Measurements from ENCODE around the gene GPR39.

GPR39 gene

DNA sequence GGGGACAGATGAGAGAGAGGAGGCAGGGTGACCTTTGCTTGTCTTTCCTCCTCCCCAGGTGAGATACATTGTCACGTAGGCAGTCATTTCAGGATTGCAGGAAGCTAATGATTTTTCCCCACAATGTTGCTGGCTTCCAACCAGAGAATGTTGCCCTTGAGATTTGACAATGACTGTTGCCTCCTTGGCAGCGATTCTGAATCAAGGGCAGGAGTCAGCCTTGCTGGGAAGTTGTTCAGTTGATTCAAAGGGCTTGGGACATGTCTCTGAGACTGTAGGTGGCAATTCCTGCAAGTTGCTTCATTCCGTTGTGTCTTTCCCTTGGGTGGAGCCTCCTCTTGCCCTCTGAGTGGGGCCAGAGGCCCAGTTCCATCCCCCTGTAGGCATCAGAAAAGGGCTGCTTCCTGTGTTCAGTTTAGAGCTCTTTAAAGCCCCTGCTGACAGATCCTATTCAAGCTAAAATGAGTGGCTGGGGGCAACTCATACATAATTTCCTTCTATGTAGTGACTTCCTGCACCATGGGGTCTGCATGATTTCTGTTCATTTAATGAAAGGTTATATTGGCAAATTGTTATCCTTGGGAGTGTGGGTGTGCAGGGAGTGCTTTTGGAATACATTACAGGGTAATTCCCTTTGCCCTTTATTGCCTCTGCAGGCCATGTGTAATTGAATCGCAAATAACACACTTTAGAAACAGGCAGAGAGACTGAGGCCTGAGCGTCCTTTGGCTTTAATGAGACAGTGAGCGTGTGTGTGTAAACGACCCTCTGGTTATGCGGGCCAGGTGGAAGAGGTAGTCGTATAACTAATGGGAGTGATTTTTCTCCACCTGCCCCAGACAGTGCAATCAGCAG is 52.4 kb downstream of the GPR39 start:
- H3K9me2 ChIP-seq (replicated peaks; ENCODE audit: insufficient read depth, low read length), result no peaks in the 10 kb centered on the region
- DNase-seq, result no peak
- H3K9ac ChIP-seq (ENCODE audit: low read length), result no peak overlapping the region
- no peaks in the 10 kb centered on the region for H3K36me3 ChIP-seq (replicated peaks; ENCODE audit: insufficient read depth, low read length)
- no peaks in the 10 kb centered on the region for H3F3A ChIP-seq (ENCODE audit: insufficient read depth, low read length)
- no peaks in the 10 kb centered on the region for H3K27me3 ChIP-seq (replicated peaks; ENCODE audit: insufficient read depth, low read length)
- no peak for TF ChIP-seq EZH2phosphoT487 (IDR thresholded peaks at IDR 0.05; ENCODE audit: low read length)
- TF ChIP-seq EZH2 (optimal IDR thresholded peaks at IDR 0.05; ENCODE audit: low read depth, low read length), result no peak
- TF ChIP-seq, protein P1, sequence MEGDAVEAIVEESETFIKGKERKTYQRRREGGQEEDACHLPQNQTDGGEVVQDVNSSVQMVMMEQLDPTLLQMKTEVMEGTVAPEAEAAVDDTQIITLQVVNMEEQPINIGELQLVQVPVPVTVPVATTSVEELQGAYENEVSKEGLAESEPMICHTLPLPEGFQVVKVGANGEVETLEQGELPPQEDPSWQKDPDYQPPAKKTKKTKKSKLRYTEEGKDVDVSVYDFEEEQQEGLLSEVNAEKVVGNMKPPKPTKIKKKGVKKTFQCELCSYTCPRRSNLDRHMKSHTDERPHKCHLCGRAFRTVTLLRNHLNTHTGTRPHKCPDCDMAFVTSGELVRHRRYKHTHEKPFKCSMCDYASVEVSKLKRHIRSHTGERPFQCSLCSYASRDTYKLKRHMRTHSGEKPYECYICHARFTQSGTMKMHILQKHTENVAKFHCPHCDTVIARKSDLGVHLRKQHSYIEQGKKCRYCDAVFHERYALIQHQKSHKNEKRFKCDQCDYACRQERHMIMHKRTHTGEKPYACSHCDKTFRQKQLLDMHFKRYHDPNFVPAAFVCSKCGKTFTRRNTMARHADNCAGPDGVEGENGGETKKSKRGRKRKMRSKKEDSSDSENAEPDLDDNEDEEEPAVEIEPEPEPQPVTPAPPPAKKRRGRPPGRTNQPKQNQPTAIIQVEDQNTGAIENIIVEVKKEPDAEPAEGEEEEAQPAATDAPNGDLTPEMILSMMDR (IDR thresholded peaks at IDR 0.05; ENCODE audit: low read length), result no peak
- no peak overlapping the region for H3K27ac ChIP-seq (ENCODE audit: low read length)
- no peaks in the 10 kb centered on the region for H4K20me1 ChIP-seq (ENCODE audit: insufficient read depth, low read length)
- no peak overlapping the region for H2AFZ ChIP-seq (ENCODE audit: low read length)
- no peaks in the 10 kb centered on the region for H3K4me1 ChIP-seq (ENCODE audit: low read length)
- no peaks in the 10 kb centered on the region for H3K79me2 ChIP-seq (ENCODE audit: low read length)
- H3K4me3 ChIP-seq (ENCODE audit: low read length), result no peak overlapping the region
- no peaks in the 10 kb centered on the region for H3K9me3 ChIP-seq (replicated peaks; ENCODE audit: insufficient read depth, low read length)
- no peak overlapping the region for H3K4me2 ChIP-seq (ENCODE audit: low read depth, low read length)

GRCh38 chr2:132470746-132471145 is 54.1 kb downstream of the GPR39 start:
- Histone ChIP-seq H2AFZ (ENCODE audit: low read length) (no peak overlapping the region), H4K20me1 (ENCODE audit: insufficient read depth, low read length) (no peaks in the 10 kb centered on the region), H3K9ac (ENCODE audit: low read length) (no peak overlapping the region), H3K9me3 (replicated peaks; ENCODE audit: insufficient read depth, low read length) (no peaks in the 10 kb centered on the region), H3K79me2 (ENCODE audit: low read length) (no peaks in the 10 kb centered on the region), H3F3A (ENCODE audit: insufficient read depth, low read length) (no peaks in the 10 kb centered on the region), H3K4me3 (ENCODE audit: low read length) (no peak overlapping the region), H3K27ac (ENCODE audit: low read length) (no peak overlapping the region), H3K27me3 (replicated peaks; ENCODE audit: insufficient read depth, low read length) (no peaks in the 10 kb centered on the region), H3K9me2 (replicated peaks; ENCODE audit: insufficient read depth, low read length) (no peaks in the 10 kb centered on the region), H3K4me2 (ENCODE audit: low read depth, low read length) (no peak overlapping the region), H3K4me1 (ENCODE audit: low read length) (no peaks in the 10 kb centered on the region), H3K36me3 (replicated peaks; ENCODE audit: insufficient read depth, low read length) (no peaks in the 10 kb centered on the region)
- DNase-seq, result no peak
- TF ChIP-seq EZH2 (optimal IDR thresholded peaks at IDR 0.05; ENCODE audit: low read depth, low read length), result no peak

DNA sequence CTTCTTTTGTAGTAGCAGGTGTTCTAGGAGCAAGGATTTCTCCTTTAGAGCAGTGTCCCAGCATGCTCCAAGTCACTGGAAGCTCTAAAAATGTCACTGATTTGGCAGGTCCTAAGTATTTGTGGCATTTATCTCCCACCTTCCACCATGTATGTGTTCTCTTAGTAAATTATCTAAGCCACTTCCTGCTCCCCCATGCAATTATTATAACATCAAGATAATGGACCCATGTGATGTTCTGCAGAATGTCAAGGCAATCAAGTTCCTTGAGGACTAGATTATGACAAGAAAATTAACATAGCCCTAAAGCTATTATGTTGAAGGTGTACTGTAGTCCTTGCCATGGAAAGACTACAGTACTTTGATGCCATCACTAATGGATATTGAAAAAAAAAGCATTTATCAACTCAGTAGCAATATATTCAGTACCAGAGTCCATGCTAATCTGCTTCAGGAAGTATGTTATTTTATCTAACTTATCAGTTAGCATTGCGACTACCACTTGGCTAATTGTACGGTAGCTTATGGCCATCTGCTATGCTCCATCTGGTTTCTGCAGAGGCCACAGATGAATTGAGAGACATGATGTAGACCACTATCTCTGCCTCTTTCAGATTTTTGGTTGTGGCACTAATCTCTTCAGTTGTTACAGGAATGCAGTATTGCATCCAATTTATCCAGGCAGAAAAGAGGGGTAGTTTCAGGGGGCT is 56.7 kb downstream of the GPR39 start:
- H3K27ac ChIP-seq (ENCODE audit: low read length), result no peak overlapping the region
- no peaks in the 10 kb centered on the region for H4K20me1 ChIP-seq (ENCODE audit: insufficient read depth, low read length)
- no peaks in the 10 kb centered on the region for H3K27me3 ChIP-seq (replicated peaks; ENCODE audit: insufficient read depth, low read length)
- no peak overlapping the region for H2AFZ ChIP-seq (ENCODE audit: low read length)
- H3K4me2 ChIP-seq (ENCODE audit: low read depth, low read length), result no peak overlapping the region
- TF ChIP-seq EZH2phosphoT487 (IDR thresholded peaks at IDR 0.05; ENCODE audit: low read length), result no peak
- TF ChIP-seq, protein P1 (IDR thresholded peaks at IDR 0.05; ENCODE audit: low read length), result no peak
- no peak for TF ChIP-seq EZH2 (optimal IDR thresholded peaks at IDR 0.05; ENCODE audit: low read depth, low read length)
- no peaks in the 10 kb centered on the region for H3K79me2 ChIP-seq (ENCODE audit: low read length)
- H3F3A ChIP-seq (ENCODE audit: insufficient read depth, low read length), result no peaks in the 10 kb centered on the region
- H3K9ac ChIP-seq (ENCODE audit: low read length), result no peak overlapping the region
- no peaks in the 10 kb centered on the region for H3K36me3 ChIP-seq (replicated peaks; ENCODE audit: insufficient read depth, low read length)
- H3K4me3 ChIP-seq (ENCODE audit: low read length), result no peak overlapping the region
- no peaks in the 10 kb centered on the region for H3K9me2 ChIP-seq (replicated peaks; ENCODE audit: insufficient read depth, low read length)
- H3K9me3 ChIP-seq (replicated peaks; ENCODE audit: insufficient read depth, low read length), result no peaks in the 10 kb centered on the region
- H3K4me1 ChIP-seq (ENCODE audit: low read length), result no peaks in the 10 kb centered on the region
- no peak for DNase-seq
